GM21423 (cell line): ENCODE measurements around the gene FLRT1.

ENCODE experiments used
- ATAC-seq: cut with Tn5 transposase; IDR thresholded peaks from one replicate; pipeline ENCODE4 v1.9.1; 2021; ENCODE audit warnings: mild to moderate bottlenecking, moderate library complexity; ENCODE audit not compliant: unreplicated experiment

The FLRT1 gene

GRCh38 chr11:64035576-64035975 is at the start of gene FLRT1:
FLRT1 (plus strand) TSS chr11:64035931; CDS start chr11:64116268, 80,337 bp downstream.
- no peak for ATAC-seq

GRCh38 chr11:63986156-63986931 is 49.4 kb upstream of the FLRT1 start, which contains the start of gene OTUB1:
OTUB1 (plus strand) TSS chr11:63986438; CDS start chr11:63986457, 19 bp downstream.
- ATAC-seq, result peak; percentile 75

- no peak for ATAC-seq
Measured at GRCh38 chr11:63986932-63987513, 48.7 kb upstream of the FLRT1 start.

- ATAC-seq, result no peak
Measured at GRCh38 chr11:63991558-63991957, 44.2 kb upstream of the FLRT1 start.

GRCh38 chr11:63993100-63993499 is 42.6 kb upstream of the FLRT1 start:
- no peak for ATAC-seq

GRCh38 chr11:63993993-63994392 is 41.7 kb upstream of the FLRT1 start:
- no peak for ATAC-seq

- no peak for ATAC-seq
Measured at GRCh38 chr11:63996512-63996911, 39.2 kb upstream of the FLRT1 start.

GRCh38 chr11:63997104-63997700 is 38.5 kb upstream of the FLRT1 start:
- ATAC-seq, result no peak

- ATAC-seq, result no peak
Measured at GRCh38 chr11:63997801-63998337, 37.9 kb upstream of the FLRT1 start.

GRCh38 chr11:63998558-63999348 is 37.0 kb upstream of the FLRT1 start:
- ATAC-seq, result no peak

- no peak for ATAC-seq
Measured at GRCh38 chr11:63999349-64000025, 36.2 kb upstream of the FLRT1 start.

GRCh38 chr11:64000026-64000739 is 35.5 kb upstream of the FLRT1 start:
- ATAC-seq, result peak; percentile 53

GRCh38 chr11:64000740-64001483 is 34.8 kb upstream of the FLRT1 start:
- no peak for ATAC-seq

GRCh38 chr11:64001484-64002420 is 34.0 kb upstream of the FLRT1 start:
- no peak for ATAC-seq

GRCh38 chr11:64003807-64004589 is 31.7 kb upstream of the FLRT1 start:
- no peak for ATAC-seq

- no peak for ATAC-seq
Measured at GRCh38 chr11:64004590-64004984, 31.1 kb upstream of the FLRT1 start.

GRCh38 chr11:64005691-64006090 is 30.0 kb upstream of the FLRT1 start:
- ATAC-seq, result no peak
